ENCODE results near the gene TST. TPM values are rescaled to one million over a fixed set of nuclear protein-coding genes. Genes with fewer than 3 reads are reported as not detected.

Gene TST
- total and polyA plus RNA-seq, 2 donors (not counting 3 experiments of a cell fraction or from before 2014, with no cell fraction given) = 39.2 to 95.1 TPM

GRCh38 chr22:36982136-36982535 lies 37.1 kb downstream of the TST start:
- Histone ChIP-seq H3K4me1 (ENCODE audit: control insufficient read depth, extremely low read depth, insufficient read depth, low read length) (no peaks in the 10 kb centered on the region), H3K79me2 (ENCODE audit: control insufficient read depth, insufficient read depth, low read length) (no peaks in the 10 kb centered on the region), H3K9ac (replicated peaks; ENCODE audit: extremely low read depth, insufficient read depth, low read length) (no peak overlapping the region), H3K9me3 (replicated peaks; ENCODE audit: control insufficient read depth, insufficient read depth, low read length) (peaks cover 2% of the 10 kb centered on the region), H3K4me3 (replicated peaks in 1 of 3; ENCODE audit: insufficient read depth in 1 of 3, low read depth in 1 of 3, low read length in 3 of 3) (no peak overlapping the region), H2AFZ (ENCODE audit: low read depth, low read length) (no peak overlapping the region), H4K20me1 (replicated peaks; ENCODE audit: control insufficient read depth, extremely low read depth, insufficient read depth, low read length) (no peaks in the 10 kb centered on the region), H3K4me2 (ENCODE audit: insufficient read depth, low read length) (no peak overlapping the region), H3K36me3 (ENCODE audit: control insufficient read depth in 2 of 2, extremely low read depth in 1 of 2, insufficient read depth in 2 of 2, low read length in 2 of 2) (no peaks in the 10 kb centered on the region), H3K27ac (ENCODE audit: insufficient read depth, low read depth, low read length) (no peak overlapping the region), H3K27me3 (ENCODE audit: control insufficient read depth in 2 of 2, insufficient read depth in 2 of 2, low read length in 2 of 2) (peaks cover 3 to 5% of the 10 kb centered on the region in 2 experiments), H3K9me1 (replicated peaks; ENCODE audit: control insufficient read depth, extremely low read depth, insufficient read depth, low read length) (no peaks in the 10 kb centered on the region)
- dilution Hi-C loops (cut with MboI; ENCODE audit: extremely low pct_ligation_motif_present, low sequenced_read_pairs) = no loop called here
- intact Hi-C loops (cut with micrococcal nuclease) = loop anchor here (10.0 kb wide), 1 partner anchor 417 kb away; no protein-coding TSS in a partner anchor
- DNase-seq (ENCODE audit: low read depth, low spot score) = no peak
- POLR2A ChIA-PET = no interaction called here
- BruUV-seq (replicated peaks) = no TSS peak
- CTCF ChIA-PET = interaction anchor here (1.0 to 9.1 kb wide), 6 partner anchors 10 to 226 kb away, joined by 3 to 120 read pairs (median 4); partner anchors contain the start of gene NCF4
- FAIRE-seq = no peak
- TF ChIP-seq CTCF (IDR thresholded peaks at IDR 0.05; ENCODE audit: extremely low read depth in 1 of 2, insufficient read depth in 1 of 2, low read depth in 1 of 2, low read length in 2 of 2) (peak; percentile 14 to 17), GATA2 (IDR thresholded peaks at IDR 0.05; ENCODE audit: insufficient read depth, insufficient read length, low read depth, low read length) (no peak)

- Histone ChIP-seq H3K4me3 (replicated peaks in 1 of 3; ENCODE audit: insufficient read depth in 1 of 3, low read depth in 1 of 3, low read length in 3 of 3) (no peak overlapping the region), H4K20me1 (replicated peaks; ENCODE audit: control insufficient read depth, extremely low read depth, insufficient read depth, low read length) (no peaks in the 10 kb centered on the region), H2AFZ (ENCODE audit: low read depth, low read length) (no peak overlapping the region), H3K9me3 (replicated peaks; ENCODE audit: control insufficient read depth, insufficient read depth, low read length) (peaks cover 2% of the 10 kb centered on the region), H3K9ac (replicated peaks; ENCODE audit: extremely low read depth, insufficient read depth, low read length) (no peak overlapping the region), H3K27ac (ENCODE audit: insufficient read depth, low read depth, low read length) (no peak overlapping the region), H3K9me1 (replicated peaks; ENCODE audit: control insufficient read depth, extremely low read depth, insufficient read depth, low read length) (no peaks in the 10 kb centered on the region), H3K27me3 (ENCODE audit: control insufficient read depth in 2 of 2, insufficient read depth in 2 of 2, low read length in 2 of 2) (peaks cover 0 to 5% of the 10 kb centered on the region in 2 experiments), H3K36me3 (ENCODE audit: control insufficient read depth in 2 of 2, extremely low read depth in 1 of 2, insufficient read depth in 2 of 2, low read length in 2 of 2) (no peaks in the 10 kb centered on the region), H3K79me2 (ENCODE audit: control insufficient read depth, insufficient read depth, low read length) (no peaks in the 10 kb centered on the region), H3K4me1 (ENCODE audit: control insufficient read depth, extremely low read depth, insufficient read depth, low read length) (no peaks in the 10 kb centered on the region), H3K4me2 (ENCODE audit: insufficient read depth, low read length) (no peak overlapping the region)
- FAIRE-seq (no peak), DNase-seq (ENCODE audit: low read depth, low spot score) (no peak)
- ChIA-PET POLR2A (no interaction called here), CTCF (interaction anchor here (0.8 to 9.1 kb wide), 5 partner anchors 12 to 224 kb away, joined by 3 to 120 read pairs (median 4); partner anchors contain the start of gene NCF4)
- dilution Hi-C loops (cut with MboI; ENCODE audit: extremely low pct_ligation_motif_present, low sequenced_read_pairs) (no loop called here), intact Hi-C loops (cut with micrococcal nuclease) (loop anchor here (10.0 kb wide), 1 partner anchor 417 kb away; no protein-coding TSS in a partner anchor)
- no TSS peak for BruUV-seq (replicated peaks)
- no peak for TF ChIP-seq GATA2 (IDR thresholded peaks at IDR 0.05; ENCODE audit: insufficient read depth, insufficient read length, low read depth, low read length)
Observed at GRCh38 chr22:36981247-36981775, 37.9 kb downstream of the TST start.
